MCF 10A (cell line): Measurements from ENCODE around the gene CLSTN2. TPM values are rescaled to one million over a fixed set of nuclear protein-coding genes. Genes with fewer than 3 reads are reported as not detected.

Experiments used
- BruUV-seq: library from RNA; stranded (reverse); fragments of 400-500 nt; replicated peaks from 2 replicates; lab custom pipeline; 2021; lab: Mats Ljungman, UMichigan
- CTCF ChIA-PET: fragments of 300-600 bp; sonication (Branson Sonifier 250); formaldehyde crosslinking; extraction: SDS; loops from one replicate; lab custom pipeline; 2021; ENCODE audit warnings: antibody characterized with exemption, inconsistent platforms; lab: Yijun Ruan, JAX
- POLR2A ChIA-PET: fragments of 300-600, 350-650 bp; sonication (Branson Sonifier 250); formaldehyde crosslinking; extraction: SDS; loops from one replicate; lab custom pipeline; 2020; ENCODE audit warnings: antibody characterized with exemption, inconsistent platforms; lab: Yijun Ruan, JAX
- DNase-seq: peaks from one replicate; pipeline ENCODE4 v3.0.0-alpha.2; 2018; ENCODE audit not compliant: unreplicated experiment
- H3K27ac Mint-ChIP-seq: one replicate; pipeline ENCODE4 v1.8.0; 2022; ENCODE audit warnings: mild to moderate bottlenecking, low read depth, mixed read lengths; ENCODE audit not compliant: unreplicated experiment
- H3K27me3 Mint-ChIP-seq: one replicate; pipeline ENCODE4 v1.8.0; 2022; ENCODE audit warnings: mixed read lengths; ENCODE audit not compliant: insufficient read depth, unreplicated experiment
- H3K36me3 Mint-ChIP-seq: one replicate; pipeline ENCODE4 v1.8.0; 2022; ENCODE audit warnings: mild to moderate bottlenecking, moderate library complexity, mixed read lengths; ENCODE audit not compliant: insufficient read depth, unreplicated experiment
- H3K4me1 Mint-ChIP-seq: one replicate; pipeline ENCODE4 v1.8.0; 2022; ENCODE audit warnings: mixed read lengths; ENCODE audit not compliant: insufficient read depth, unreplicated experiment
- H3K4me3 Mint-ChIP-seq: one replicate; pipeline ENCODE4 v1.8.0; 2022; ENCODE audit warnings: mild to moderate bottlenecking, moderate library complexity, mixed read lengths; ENCODE audit not compliant: unreplicated experiment
- H3K9me3 Mint-ChIP-seq: one replicate; pipeline ENCODE4 v1.8.0; 2022; ENCODE audit warnings: mixed read lengths; ENCODE audit not compliant: unreplicated experiment
- intact Hi-C: fragments of 100-400 bp; cut with micrococcal nuclease; formaldehyde crosslinking; loops from 2 replicates; pipeline ENCODE4 v1.14.1; 2022
- total RNA-seq: library from RNA; stranded (reverse); gene quantifications from 2 replicates; pipeline ENCODE4 v1.2.3, GENCODE V29; 2022
- TF ChIP-seq, protein P1 (sequence below): fragments of 200-600 bp; IDR thresholded peaks from one replicate; pipeline ENCODE4 v1.8.0; 2022; ENCODE audit warnings: antibody characterized with exemption, mild to moderate bottlenecking; ENCODE audit not compliant: unreplicated experiment

CLSTN2 gene
- total RNA-seq, 1 experiment from 2014 or later, result not detected

DNA sequence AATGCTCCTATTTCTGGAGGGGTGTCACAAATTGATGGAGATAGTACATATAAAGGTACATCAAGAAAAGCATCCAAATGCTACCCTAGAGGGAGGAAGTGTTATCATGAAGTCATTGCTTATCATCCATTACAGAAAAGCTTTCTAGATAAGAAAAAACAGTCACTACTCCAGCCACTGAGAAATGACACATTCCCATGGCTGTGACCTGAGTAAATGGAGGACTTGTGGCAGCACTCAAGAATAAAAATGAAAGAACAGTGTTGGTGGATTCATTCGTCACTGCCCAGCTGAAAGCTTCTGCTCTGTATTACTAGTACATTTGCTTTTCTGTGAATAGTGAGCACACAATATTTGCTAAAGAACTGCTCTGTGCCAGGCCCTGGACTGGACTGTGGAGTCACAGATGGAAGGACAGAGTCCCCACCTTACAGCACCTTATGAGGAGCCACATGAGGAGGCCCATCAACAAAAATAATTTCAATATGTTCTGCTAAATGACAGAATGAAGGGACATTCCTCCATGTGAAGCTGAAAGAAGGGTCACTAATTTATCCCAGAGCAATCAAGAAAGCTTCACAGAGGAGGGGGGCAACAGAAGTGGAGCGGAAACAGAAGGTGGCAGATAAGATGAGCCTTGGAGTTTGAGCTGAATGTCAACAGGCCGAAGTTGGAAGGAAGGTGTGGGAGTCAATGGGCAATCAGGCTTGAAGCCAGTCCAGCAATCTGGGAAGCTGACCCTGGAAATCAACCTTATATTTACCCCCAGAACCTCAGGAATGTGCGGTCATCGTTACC is 399.3 kb downstream of the CLSTN2 start:
- ChIA-PET POLR2A (no interaction called here), CTCF (interaction anchor here (0.6 to 0.7 kb wide), 2 partner anchors 900 to 1353 kb away, joined by 3 read pairs; no protein-coding TSS in a partner anchor)
- H3K4me1 Mint-ChIP-seq, result no peaks in the 10 kb centered on the region
- BruUV-seq, result no TSS peak
- intact Hi-C loops, result no loop called here
- no peak for DNase-seq
- TF ChIP-seq, protein P1, sequence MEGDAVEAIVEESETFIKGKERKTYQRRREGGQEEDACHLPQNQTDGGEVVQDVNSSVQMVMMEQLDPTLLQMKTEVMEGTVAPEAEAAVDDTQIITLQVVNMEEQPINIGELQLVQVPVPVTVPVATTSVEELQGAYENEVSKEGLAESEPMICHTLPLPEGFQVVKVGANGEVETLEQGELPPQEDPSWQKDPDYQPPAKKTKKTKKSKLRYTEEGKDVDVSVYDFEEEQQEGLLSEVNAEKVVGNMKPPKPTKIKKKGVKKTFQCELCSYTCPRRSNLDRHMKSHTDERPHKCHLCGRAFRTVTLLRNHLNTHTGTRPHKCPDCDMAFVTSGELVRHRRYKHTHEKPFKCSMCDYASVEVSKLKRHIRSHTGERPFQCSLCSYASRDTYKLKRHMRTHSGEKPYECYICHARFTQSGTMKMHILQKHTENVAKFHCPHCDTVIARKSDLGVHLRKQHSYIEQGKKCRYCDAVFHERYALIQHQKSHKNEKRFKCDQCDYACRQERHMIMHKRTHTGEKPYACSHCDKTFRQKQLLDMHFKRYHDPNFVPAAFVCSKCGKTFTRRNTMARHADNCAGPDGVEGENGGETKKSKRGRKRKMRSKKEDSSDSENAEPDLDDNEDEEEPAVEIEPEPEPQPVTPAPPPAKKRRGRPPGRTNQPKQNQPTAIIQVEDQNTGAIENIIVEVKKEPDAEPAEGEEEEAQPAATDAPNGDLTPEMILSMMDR, result no peak
- H3K27ac Mint-ChIP-seq, result no peak overlapping the region
- H3K27me3 Mint-ChIP-seq, result peaks cover 18% of the 10 kb centered on the region
- H3K4me3 Mint-ChIP-seq, result no peak overlapping the region
- H3K9me3 Mint-ChIP-seq, result no peaks in the 10 kb centered on the region
- no peaks in the 10 kb centered on the region for H3K36me3 Mint-ChIP-seq

DNA sequence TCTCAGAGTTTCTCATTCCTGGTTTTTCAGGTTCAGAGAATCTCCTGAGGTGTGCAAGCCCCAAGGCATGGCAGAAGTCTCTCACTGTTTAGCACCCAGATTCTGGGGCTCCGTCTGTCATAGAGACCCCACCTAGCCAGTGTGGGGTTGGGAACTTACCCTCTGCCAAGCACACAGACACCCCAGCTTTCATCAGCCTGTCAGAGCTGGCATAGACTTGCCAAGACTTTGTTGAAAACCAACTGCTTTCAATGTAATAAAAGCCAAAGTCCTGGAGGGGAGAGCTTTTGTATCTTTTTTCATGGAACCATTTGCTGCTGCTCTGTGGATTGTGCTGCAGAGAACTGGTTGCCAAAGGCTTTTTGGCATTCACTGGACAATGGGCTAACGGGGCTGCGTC is 401.5 kb downstream of the CLSTN2 start:
- BruUV-seq, result no TSS peak
- intact Hi-C loops, result no loop called here
- Mint-ChIP-seq H3K27me3 (peaks cover 18% of the 10 kb centered on the region), H3K36me3 (no peaks in the 10 kb centered on the region), H3K4me1 (no peaks in the 10 kb centered on the region), H3K27ac (no peak overlapping the region), H3K4me3 (no peak overlapping the region), H3K9me3 (no peaks in the 10 kb centered on the region)
- CTCF ChIA-PET, result no interaction called here
- TF ChIP-seq, protein P1, result no peak
- POLR2A ChIA-PET, result no interaction called here
- no peak for DNase-seq

DNA sequence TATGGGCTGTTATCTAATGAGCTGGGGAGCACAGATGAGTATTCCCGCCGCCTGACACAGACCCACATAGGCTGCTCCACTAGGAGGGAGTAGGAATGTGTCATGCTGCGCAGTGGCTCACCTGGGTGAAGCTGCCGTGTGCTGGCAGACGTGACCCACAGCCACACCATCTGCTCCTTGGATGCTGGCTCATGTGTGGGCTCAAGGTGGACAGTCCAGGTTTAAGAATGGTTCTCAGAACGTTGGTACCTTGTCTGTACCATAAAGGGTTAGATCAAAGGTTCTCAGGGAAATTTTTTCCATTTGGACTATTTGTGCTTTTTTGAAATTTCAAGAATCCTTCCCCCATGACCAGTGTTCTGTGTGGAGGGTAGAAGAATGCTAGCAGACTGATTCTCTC is 403.9 kb downstream of the CLSTN2 start:
- Mint-ChIP-seq H3K27me3 (peaks cover 3% of the 10 kb centered on the region), H3K9me3 (no peaks in the 10 kb centered on the region), H3K4me1 (no peaks in the 10 kb centered on the region), H3K36me3 (no peaks in the 10 kb centered on the region), H3K27ac (no peak overlapping the region), H3K4me3 (no peak overlapping the region)
- DNase-seq, result no peak
- BruUV-seq, result no TSS peak
- intact Hi-C loops, result no loop called here
- ChIA-PET CTCF (interaction anchor here (0.7 kb wide), 2 partner anchors 48 to 161 kb away, joined by 3 read pairs; no protein-coding TSS in a partner anchor), POLR2A (no interaction called here)
- TF ChIP-seq, protein P1, result no peak

DNA sequence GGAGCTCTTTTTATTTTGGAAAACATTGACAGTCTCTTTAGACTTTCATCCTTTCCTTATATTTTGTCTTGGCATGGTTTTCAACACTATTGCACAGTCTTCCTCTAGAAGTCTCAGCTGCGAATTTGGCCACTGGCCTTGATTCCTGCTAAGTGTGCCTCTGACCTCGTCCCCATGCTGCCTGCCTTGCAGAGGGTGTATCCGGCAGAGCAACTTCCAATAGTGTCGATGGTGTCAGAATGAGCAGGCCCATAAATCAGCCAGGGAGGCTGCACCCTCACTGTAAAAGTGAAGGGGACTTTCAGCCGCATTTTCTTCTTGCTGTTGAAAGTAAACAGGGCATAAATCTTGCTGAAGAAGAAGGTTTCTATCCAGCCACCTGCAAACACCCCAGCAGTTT is 406.2 kb downstream of the CLSTN2 start:
- no peak overlapping the region for H3K4me3 Mint-ChIP-seq
- CTCF ChIA-PET, result interaction anchor here (0.5 kb wide), 1 partner anchor 159 kb away, joined by 3 read pairs; no protein-coding TSS in a partner anchor
- no peak overlapping the region for H3K27ac Mint-ChIP-seq
- H3K36me3 Mint-ChIP-seq, result no peaks in the 10 kb centered on the region
- TF ChIP-seq, protein P1, result no peak
- H3K9me3 Mint-ChIP-seq, result no peaks in the 10 kb centered on the region
- POLR2A ChIA-PET, result no interaction called here
- DNase-seq, result no peak
- H3K4me1 Mint-ChIP-seq, result no peaks in the 10 kb centered on the region
- no TSS peak for BruUV-seq
- intact Hi-C loops, result no loop called here
- H3K27me3 Mint-ChIP-seq, result no peaks in the 10 kb centered on the region
